ENCODE measurements around the gene AOPEP.

DNA sequence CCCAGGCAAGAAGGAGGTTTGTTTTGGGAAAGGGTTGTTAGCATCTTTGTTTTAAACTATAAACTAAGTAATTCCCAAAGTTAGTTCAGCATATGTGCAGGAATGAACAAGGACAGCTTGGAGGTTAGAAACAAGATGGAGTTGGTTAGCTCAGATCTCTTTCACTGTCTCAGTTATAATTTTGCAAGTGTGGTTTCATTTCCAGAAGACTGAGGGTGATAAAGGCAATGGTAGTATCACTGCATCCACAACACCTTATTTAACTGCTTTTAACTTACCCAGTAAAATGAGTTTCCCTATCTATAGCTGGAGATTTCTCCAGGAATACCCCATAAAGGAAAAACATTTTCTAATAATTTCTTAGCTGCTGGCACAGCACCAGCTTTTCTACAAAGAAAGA lies 152.7 kb downstream of the AOPEP start:
- TF ChIP-seq POLR2A (IDR thresholded peaks at IDR 0.05; ENCODE audit: low read depth, low read length) = no peak
- no peak for TF ChIP-seq SPI1 (IDR thresholded peaks at IDR 0.05; ENCODE audit: low read depth, low read length)
- no peak for TF ChIP-seq POLR2AphosphoS5 (IDR thresholded peaks at IDR 0.05; ENCODE audit: low read depth, low read length)
- TF ChIP-seq PAX5 (IDR thresholded peaks at IDR 0.05; ENCODE audit: insufficient read depth, low read length, severe bottlenecking) = no peak

Data from GM12891 (cell line).